Measurements from ENCODE around the gene DCAF8. TPM values are rescaled to one million over a fixed set of nuclear protein-coding genes. Genes with fewer than 3 reads are reported as not detected.

Gene DCAF8
- total RNA-seq, 1 experiment from 2014 or later: 89.7 TPM

DNA sequence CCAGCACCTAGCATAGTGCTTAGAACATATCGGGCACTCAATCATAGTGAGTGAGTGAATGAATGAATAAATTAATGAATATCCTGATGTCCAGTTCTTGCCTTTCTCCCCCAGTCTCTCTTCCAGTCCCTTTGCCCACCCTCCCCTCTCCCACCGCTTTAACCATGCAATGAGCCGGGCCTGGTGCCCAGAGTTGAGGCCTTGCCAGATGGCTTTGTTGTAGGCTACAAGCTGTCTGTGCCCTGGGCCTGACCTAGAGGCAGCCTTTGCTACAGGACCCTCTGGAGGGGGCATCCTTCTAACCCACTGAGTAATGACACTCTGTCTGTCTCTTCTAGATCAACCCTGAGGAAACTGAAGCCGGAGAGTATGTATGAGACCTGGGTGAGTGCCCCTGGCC lies 65.1 kb downstream of the DCAF8 start:
- H3K9me2 ChIP-seq (replicated peaks; ENCODE audit: insufficient read depth, low read length): no peaks in the 10 kb centered on the region
- H3K36me3 ChIP-seq (ENCODE audit: insufficient read depth, low read length): no peaks in the 10 kb centered on the region
- no peak overlapping the region for H3K4me2 ChIP-seq (ENCODE audit: low read depth, low read length, poor library complexity, severe bottlenecking)
- DNase-seq: no peak
- peaks cover 24% of the 10 kb centered on the region for H3K4me1 ChIP-seq (ENCODE audit: low read length)
- H2AFZ ChIP-seq (ENCODE audit: low read length): no peak overlapping the region
- no peaks in the 10 kb centered on the region for H3K27me3 ChIP-seq (ENCODE audit: low read length)
- no peak overlapping the region for H3K9ac ChIP-seq (ENCODE audit: low read length)
- no peaks in the 10 kb centered on the region for H3K79me2 ChIP-seq (ENCODE audit: low read length)
- H4K20me1 ChIP-seq (ENCODE audit: insufficient read depth, low read depth, low read length): no peaks in the 10 kb centered on the region
- H3K27ac ChIP-seq (ENCODE audit: low read length): no peak overlapping the region
- no peaks in the 10 kb centered on the region for H3K9me3 ChIP-seq (ENCODE audit: low read length)
- H3K4me3 ChIP-seq (ENCODE audit: low read length): no peak overlapping the region

DNA sequence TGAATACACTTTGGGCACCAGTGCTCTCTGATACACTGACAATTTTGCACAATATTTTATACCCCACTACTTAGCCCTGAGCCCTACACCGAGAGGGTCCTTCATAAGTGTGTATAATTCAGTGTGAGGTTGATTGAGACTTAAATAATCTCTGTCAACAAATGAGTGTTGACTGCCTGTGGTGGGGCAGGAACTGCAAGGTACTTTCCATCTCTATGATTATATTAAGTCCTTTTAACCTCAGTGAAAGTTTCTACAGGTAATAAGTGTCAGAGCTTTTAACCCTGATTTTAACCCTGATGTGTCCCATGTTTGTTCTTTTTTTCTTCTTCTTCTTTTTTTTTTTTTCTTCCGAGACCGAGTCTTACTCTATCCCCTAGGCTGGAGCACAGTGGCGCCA lies 66.2 kb downstream of the DCAF8 start:
- Histone ChIP-seq H4K20me1 (ENCODE audit: insufficient read depth, low read depth, low read length) (no peaks in the 10 kb centered on the region), H3K9me2 (replicated peaks; ENCODE audit: insufficient read depth, low read length) (no peaks in the 10 kb centered on the region), H3K9me3 (ENCODE audit: low read length) (no peaks in the 10 kb centered on the region), H3K27ac (ENCODE audit: low read length) (no peak overlapping the region), H3K4me1 (ENCODE audit: low read length) (peaks cover 13% of the 10 kb centered on the region), H3K9ac (ENCODE audit: low read length) (no peak overlapping the region), H3K4me3 (ENCODE audit: low read length) (no peak overlapping the region), H3K27me3 (ENCODE audit: low read length) (no peaks in the 10 kb centered on the region), H3K4me2 (ENCODE audit: low read depth, low read length, poor library complexity, severe bottlenecking) (no peak overlapping the region), H3K36me3 (ENCODE audit: insufficient read depth, low read length) (no peaks in the 10 kb centered on the region), H2AFZ (ENCODE audit: low read length) (no peak overlapping the region), H3K79me2 (ENCODE audit: low read length) (no peaks in the 10 kb centered on the region)
- DNase-seq: no peak

DNA sequence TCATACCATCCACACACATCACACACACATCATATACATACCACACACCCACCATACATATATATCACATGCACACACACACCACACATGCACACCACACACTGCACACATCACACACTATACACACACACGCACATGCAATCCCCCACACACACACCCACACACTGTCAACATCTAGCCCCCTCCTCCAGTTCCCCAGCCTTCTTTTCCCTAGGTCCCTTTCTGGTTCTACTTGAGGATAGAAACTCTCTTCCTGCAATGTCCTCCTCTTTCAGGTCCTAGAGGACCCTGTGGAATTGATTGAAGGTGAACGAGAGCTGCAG lies 67.7 kb downstream of the DCAF8 start:
- H3K27me3 ChIP-seq (ENCODE audit: low read length): no peaks in the 10 kb centered on the region
- H3K9me3 ChIP-seq (ENCODE audit: low read length): no peaks in the 10 kb centered on the region
- H3K36me3 ChIP-seq (ENCODE audit: insufficient read depth, low read length): no peaks in the 10 kb centered on the region
- H3K27ac ChIP-seq (ENCODE audit: low read length): no peak overlapping the region
- no peak overlapping the region for H2AFZ ChIP-seq (ENCODE audit: low read length)
- no peak for DNase-seq
- peaks cover 8% of the 10 kb centered on the region for H3K4me1 ChIP-seq (ENCODE audit: low read length)
- no peaks in the 10 kb centered on the region for H3K9me2 ChIP-seq (replicated peaks; ENCODE audit: insufficient read depth, low read length)
- H3K4me2 ChIP-seq (ENCODE audit: low read depth, low read length, poor library complexity, severe bottlenecking): no peak overlapping the region
- no peak overlapping the region for H3K9ac ChIP-seq (ENCODE audit: low read length)
- H3K79me2 ChIP-seq (ENCODE audit: low read length): no peaks in the 10 kb centered on the region
- H4K20me1 ChIP-seq (ENCODE audit: insufficient read depth, low read depth, low read length): no peaks in the 10 kb centered on the region
- H3K4me3 ChIP-seq (ENCODE audit: low read length): no peak overlapping the region

- Histone ChIP-seq H3K4me1 (ENCODE audit: low read length) (peaks cover 8% of the 10 kb centered on the region), H3K27ac (ENCODE audit: low read length) (no peak overlapping the region), H3K36me3 (ENCODE audit: insufficient read depth, low read length) (no peaks in the 10 kb centered on the region), H3K9me2 (replicated peaks; ENCODE audit: insufficient read depth, low read length) (no peaks in the 10 kb centered on the region), H4K20me1 (ENCODE audit: insufficient read depth, low read depth, low read length) (no peaks in the 10 kb centered on the region), H3K4me3 (ENCODE audit: low read length) (no peak overlapping the region), H2AFZ (ENCODE audit: low read length) (no peak overlapping the region), H3K79me2 (ENCODE audit: low read length) (no peaks in the 10 kb centered on the region), H3K9ac (ENCODE audit: low read length) (no peak overlapping the region), H3K27me3 (ENCODE audit: low read length) (no peaks in the 10 kb centered on the region), H3K9me3 (ENCODE audit: low read length) (no peaks in the 10 kb centered on the region), H3K4me2 (ENCODE audit: low read depth, low read length, poor library complexity, severe bottlenecking) (no peak overlapping the region)
- no peak for DNase-seq
Measured at GRCh38 chr1:160193832-160194736, 68.3 kb downstream of the DCAF8 start.

DNA sequence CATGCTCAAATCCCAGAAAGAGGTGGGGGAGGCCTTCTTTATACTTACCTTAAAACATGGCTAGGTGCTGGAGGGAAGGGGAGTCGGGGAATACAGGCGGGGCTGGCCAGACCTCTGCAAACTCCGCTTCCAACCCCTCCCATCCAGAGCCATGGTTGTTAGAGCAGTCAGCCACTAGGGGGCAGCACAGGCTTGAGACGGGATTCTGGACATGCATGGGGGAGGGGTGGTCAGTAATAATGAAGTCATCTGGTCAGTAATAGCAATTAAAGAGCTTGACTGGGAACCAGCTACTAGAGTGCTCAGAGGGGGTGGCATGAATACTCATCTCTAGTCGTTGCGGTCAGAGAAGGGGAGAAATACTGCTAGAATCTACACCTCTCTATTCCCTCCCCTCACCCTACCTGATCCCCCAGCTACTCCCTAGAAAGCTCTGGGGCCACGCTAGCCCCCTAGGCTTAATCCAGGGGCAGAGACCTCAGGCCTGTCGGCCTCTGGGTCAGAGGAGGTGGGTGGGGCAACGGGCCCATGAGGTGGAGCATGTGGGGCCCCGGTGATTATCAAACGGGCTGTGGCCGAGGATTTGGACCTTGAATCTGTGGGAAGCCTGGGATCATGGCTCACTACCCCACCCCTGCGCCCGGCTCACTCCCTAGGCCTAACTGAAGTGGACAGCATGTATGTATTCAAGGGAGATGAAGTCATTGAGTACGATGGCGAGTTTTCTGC lies 69.1 kb downstream of the DCAF8 start:
- H2AFZ ChIP-seq (ENCODE audit: low read length): no peak overlapping the region

GRCh38 chr1:160192234-160192633 lies 70.1 kb downstream of the DCAF8 start:
- DNase-seq: no peak

More for the DNA sequence above, 69.1 kb downstream of the DCAF8 start:
- DNase-seq: peak; percentile 93
- H3K9me3 ChIP-seq (ENCODE audit: low read length): no peaks in the 10 kb centered on the region
- H3K27me3 ChIP-seq (ENCODE audit: low read length): no peaks in the 10 kb centered on the region
- no peaks in the 10 kb centered on the region for H3K9me2 ChIP-seq (replicated peaks; ENCODE audit: insufficient read depth, low read length)
- peak overlapping the region; percentile 19 for H3K4me2 ChIP-seq (ENCODE audit: low read depth, low read length, poor library complexity, severe bottlenecking)
- H4K20me1 ChIP-seq (ENCODE audit: insufficient read depth, low read depth, low read length): no peaks in the 10 kb centered on the region
- H3K9ac ChIP-seq (ENCODE audit: low read length): no peak overlapping the region
- peaks cover 8% of the 10 kb centered on the region for H3K4me1 ChIP-seq (ENCODE audit: low read length)
- no peaks in the 10 kb centered on the region for H3K36me3 ChIP-seq (ENCODE audit: insufficient read depth, low read length)
- H3K4me3 ChIP-seq (ENCODE audit: low read length): no peak overlapping the region
- no peak overlapping the region for H3K27ac ChIP-seq (ENCODE audit: low read length)
- H3K79me2 ChIP-seq (ENCODE audit: low read length): no peaks in the 10 kb centered on the region

GRCh38 chr1:160191756-160192155 lies 70.6 kb downstream of the DCAF8 start:
- Histone ChIP-seq H4K20me1 (ENCODE audit: insufficient read depth, low read depth, low read length) (no peaks in the 10 kb centered on the region), H3K4me1 (ENCODE audit: low read length) (peaks cover 8% of the 10 kb centered on the region), H3K9ac (ENCODE audit: low read length) (no peak overlapping the region), H3K4me3 (ENCODE audit: low read length) (no peak overlapping the region), H3K27ac (ENCODE audit: low read length) (no peak overlapping the region), H3K9me3 (ENCODE audit: low read length) (no peaks in the 10 kb centered on the region), H3K36me3 (ENCODE audit: insufficient read depth, low read length) (no peaks in the 10 kb centered on the region), H3K79me2 (ENCODE audit: low read length) (no peaks in the 10 kb centered on the region), H3K9me2 (replicated peaks; ENCODE audit: insufficient read depth, low read length) (no peaks in the 10 kb centered on the region), H2AFZ (ENCODE audit: low read length) (no peak overlapping the region), H3K4me2 (ENCODE audit: low read depth, low read length, poor library complexity, severe bottlenecking) (no peak overlapping the region), H3K27me3 (ENCODE audit: low read length) (no peaks in the 10 kb centered on the region)
- no peak for DNase-seq

More at GRCh38 chr1:160192234-160192633, 70.1 kb downstream of the DCAF8 start:
- Histone ChIP-seq H3K9ac (ENCODE audit: low read length) (no peak overlapping the region), H4K20me1 (ENCODE audit: insufficient read depth, low read depth, low read length) (no peaks in the 10 kb centered on the region), H3K4me2 (ENCODE audit: low read depth, low read length, poor library complexity, severe bottlenecking) (no peak overlapping the region), H3K79me2 (ENCODE audit: low read length) (no peaks in the 10 kb centered on the region), H3K27ac (ENCODE audit: low read length) (no peak overlapping the region), H3K9me2 (replicated peaks; ENCODE audit: insufficient read depth, low read length) (no peaks in the 10 kb centered on the region), H3K9me3 (ENCODE audit: low read length) (no peaks in the 10 kb centered on the region), H3K36me3 (ENCODE audit: insufficient read depth, low read length) (no peaks in the 10 kb centered on the region), H3K4me3 (ENCODE audit: low read length) (no peak overlapping the region), H3K27me3 (ENCODE audit: low read length) (no peaks in the 10 kb centered on the region), H3K4me1 (ENCODE audit: low read length) (peaks cover 8% of the 10 kb centered on the region), H2AFZ (ENCODE audit: low read length) (no peak overlapping the region)
